Type B pancreatic cell (in vitro differentiated cells): ENCODE results near the gene JRKL. TPM values are rescaled to one million over a fixed set of nuclear protein-coding genes. Genes with fewer than 3 reads are reported as not detected.
A peak's percentile ranks its signal among the peaks of the same experiment; 100 is the strongest.

ENCODE experiments used
- DNase-seq: peaks from one replicate; pipeline ENCODE4 v3.0.0; 2021; ENCODE audit warnings: mixed read lengths; ENCODE audit not compliant: unreplicated experiment; ENCODE audit errors: extremely low spot score
- H3K27ac Mint-ChIP-seq: 2 replicates; pipeline ENCODE4 v1.8.0; 2021; ENCODE audit warnings: mild to moderate bottlenecking, mixed read lengths
- H3K27me3 Mint-ChIP-seq: 2 replicates; pipeline ENCODE4 v1.8.0; 2021; ENCODE audit warnings: mixed read lengths
- H3K36me3 Mint-ChIP-seq: 2 replicates; pipeline ENCODE4 v1.8.0; 2021; ENCODE audit warnings: mixed read lengths
- H3K4me1 Mint-ChIP-seq: one replicate; pipeline ENCODE4 v1.8.0; 2021; ENCODE audit warnings: mixed read lengths; ENCODE audit not compliant: unreplicated experiment
- H3K4me3 Mint-ChIP-seq: 2 replicates; pipeline ENCODE4 v1.8.0; 2021; ENCODE audit warnings: mild to moderate bottlenecking, mixed read lengths
- H3K9me3 Mint-ChIP-seq: 2 replicates; pipeline ENCODE4 v1.8.0; 2021; ENCODE audit warnings: mixed read lengths
- total RNA-seq: library from RNA; stranded (reverse); gene quantifications from 2 replicates; pipeline ENCODE4 v1.2.1, GENCODE V29; 2021; ENCODE audit warnings: low replicate concordance
- TF ChIP-seq, protein P1 (sequence below): fragments of 200-600 bp; sonication (generic); conservative IDR thresholded peaks from 2 replicates; pipeline ENCODE4 v1.5.0; 2021; ENCODE audit warnings: antibody characterized with exemption, mild to moderate bottlenecking

JRKL gene
- total RNA-seq, 1 donor from 2014 or later, result 11.5 TPM

DNA sequence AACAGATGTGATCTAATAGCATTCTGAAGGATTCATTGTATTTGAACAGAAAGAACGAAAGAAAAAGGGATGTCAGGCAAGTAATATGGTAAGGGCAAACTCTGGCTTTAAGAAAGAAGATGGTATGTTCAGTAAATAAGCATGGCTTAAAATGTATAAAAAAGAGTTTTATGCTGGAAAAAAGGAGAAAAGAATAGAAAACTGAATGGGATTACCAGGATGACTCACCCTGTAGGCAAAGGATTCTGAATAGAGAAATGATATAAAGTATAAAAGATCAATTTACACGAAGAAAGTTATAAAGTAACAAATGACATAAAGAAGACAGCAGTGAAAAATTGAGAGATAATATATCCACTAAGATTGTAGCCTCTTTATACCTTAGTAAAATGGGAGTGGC is 4.6 kb upstream of the JRKL start:
- Mint-ChIP-seq H3K36me3 (peaks cover 23% of the 10 kb centered on the region), H3K27ac (no peak overlapping the region), H3K4me3 (no peak overlapping the region), H3K27me3 (no peaks in the 10 kb centered on the region), H3K9me3 (peaks cover under 1% of the 10 kb centered on the region), H3K4me1 (peaks cover 7% of the 10 kb centered on the region)
- TF ChIP-seq, protein P1, sequence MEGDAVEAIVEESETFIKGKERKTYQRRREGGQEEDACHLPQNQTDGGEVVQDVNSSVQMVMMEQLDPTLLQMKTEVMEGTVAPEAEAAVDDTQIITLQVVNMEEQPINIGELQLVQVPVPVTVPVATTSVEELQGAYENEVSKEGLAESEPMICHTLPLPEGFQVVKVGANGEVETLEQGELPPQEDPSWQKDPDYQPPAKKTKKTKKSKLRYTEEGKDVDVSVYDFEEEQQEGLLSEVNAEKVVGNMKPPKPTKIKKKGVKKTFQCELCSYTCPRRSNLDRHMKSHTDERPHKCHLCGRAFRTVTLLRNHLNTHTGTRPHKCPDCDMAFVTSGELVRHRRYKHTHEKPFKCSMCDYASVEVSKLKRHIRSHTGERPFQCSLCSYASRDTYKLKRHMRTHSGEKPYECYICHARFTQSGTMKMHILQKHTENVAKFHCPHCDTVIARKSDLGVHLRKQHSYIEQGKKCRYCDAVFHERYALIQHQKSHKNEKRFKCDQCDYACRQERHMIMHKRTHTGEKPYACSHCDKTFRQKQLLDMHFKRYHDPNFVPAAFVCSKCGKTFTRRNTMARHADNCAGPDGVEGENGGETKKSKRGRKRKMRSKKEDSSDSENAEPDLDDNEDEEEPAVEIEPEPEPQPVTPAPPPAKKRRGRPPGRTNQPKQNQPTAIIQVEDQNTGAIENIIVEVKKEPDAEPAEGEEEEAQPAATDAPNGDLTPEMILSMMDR, result no peak
- no peak for DNase-seq

DNA sequence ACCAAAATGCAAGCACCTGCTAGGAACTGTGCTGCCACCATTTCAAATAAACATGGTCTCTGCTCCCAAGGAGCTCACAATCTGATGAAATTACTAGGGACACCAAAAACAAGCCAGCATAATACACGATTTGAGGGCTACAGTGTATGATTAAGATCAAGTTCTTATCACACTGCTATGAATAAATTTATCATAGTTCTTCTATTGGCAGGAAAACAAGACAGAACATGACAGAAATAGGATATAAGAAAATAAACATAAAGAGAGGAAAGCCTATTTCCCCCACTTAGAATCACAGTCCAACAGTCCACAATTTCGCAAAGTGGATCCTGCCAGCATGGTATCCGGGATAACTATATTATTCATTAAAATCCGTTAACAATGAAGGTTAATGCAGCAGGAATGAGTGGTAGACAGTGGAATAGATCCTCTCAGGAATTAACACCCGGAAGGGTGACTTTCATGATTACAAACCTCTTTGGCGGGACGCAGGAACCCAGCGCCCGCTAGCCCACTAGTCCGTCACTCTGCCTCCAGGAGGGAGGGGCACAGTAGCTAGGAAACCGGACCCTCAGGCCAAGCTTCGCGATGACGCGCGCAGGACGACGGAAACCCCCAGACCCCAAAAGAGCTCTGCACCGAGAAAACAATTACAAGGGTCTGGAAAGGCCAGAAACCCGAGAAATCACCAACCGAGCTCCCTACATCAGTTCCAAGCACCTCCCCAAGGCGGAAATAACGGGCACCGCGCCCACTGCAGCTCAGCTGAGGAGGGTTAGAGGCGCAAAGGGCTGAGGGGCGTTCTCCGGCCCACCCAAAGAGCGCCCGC is 708 bp upstream of the JRKL start:
- Mint-ChIP-seq H3K27me3 (no peaks in the 10 kb centered on the region), H3K27ac (peak overlapping the region; percentile 94), H3K4me3 (peak overlapping the region; percentile 91), H3K4me1 (peaks cover 24% of the 10 kb centered on the region), H3K36me3 (peaks cover 30% of the 10 kb centered on the region), H3K9me3 (peaks cover 12% of the 10 kb centered on the region)
- no peak for DNase-seq
- TF ChIP-seq, protein P1, result no peak

DNA sequence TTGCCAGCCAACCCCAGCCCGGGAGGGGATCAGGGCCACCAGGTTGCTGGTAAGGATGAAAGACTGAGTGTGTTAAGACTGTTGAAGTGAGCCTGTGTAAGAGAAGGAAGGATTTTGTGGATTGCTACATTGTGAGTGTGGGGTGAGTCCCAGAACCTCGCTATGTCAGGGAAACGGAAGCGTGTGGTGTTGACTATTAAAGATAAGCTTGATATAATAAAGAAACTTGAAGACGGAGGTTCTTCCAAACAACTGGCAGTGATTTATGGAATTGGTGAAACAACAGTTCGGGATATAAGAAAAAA is 627 bp downstream of the JRKL start:
- DNase-seq, result no peak
- peak overlapping the region; percentile 94 for H3K27ac Mint-ChIP-seq
- peak overlapping the region; percentile 91 for H3K4me3 Mint-ChIP-seq
- TF ChIP-seq, protein P1, result no peak
- peaks cover 12% of the 10 kb centered on the region for H3K9me3 Mint-ChIP-seq
- no peaks in the 10 kb centered on the region for H3K27me3 Mint-ChIP-seq
- H3K36me3 Mint-ChIP-seq, result peaks cover 23% of the 10 kb centered on the region
- H3K4me1 Mint-ChIP-seq, result peaks cover 24% of the 10 kb centered on the region

DNA sequence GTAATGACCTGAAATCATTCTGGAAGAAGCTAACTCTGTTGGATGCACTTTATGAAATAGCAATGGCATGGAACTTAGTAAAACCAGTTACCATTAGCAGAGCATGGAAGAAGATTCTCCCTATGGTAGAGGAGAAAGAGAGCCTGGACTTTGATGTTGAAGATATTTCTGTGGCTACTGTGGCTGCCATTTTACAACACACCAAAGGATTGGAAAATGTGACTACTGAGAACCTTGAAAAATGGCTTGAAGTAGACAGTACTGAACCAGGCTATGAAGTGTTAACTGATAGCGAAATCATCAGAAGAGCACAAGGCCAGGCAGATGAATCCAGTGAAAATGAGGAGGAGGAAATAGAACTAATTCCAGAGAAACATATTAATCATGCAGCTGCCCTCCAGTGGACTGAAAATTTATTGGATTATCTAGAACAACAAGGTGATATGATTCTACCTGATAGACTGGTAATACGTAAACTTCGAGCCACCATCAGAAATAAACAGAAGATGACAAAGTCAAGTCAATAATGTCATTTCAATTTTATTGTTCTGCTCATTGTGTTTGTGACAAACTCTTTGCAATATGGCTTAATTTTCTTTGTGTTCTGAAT is 2.0 kb downstream of the JRKL start:
- DNase-seq, result no peak
- Mint-ChIP-seq H3K4me1 (peaks cover 24% of the 10 kb centered on the region), H3K4me3 (peak overlapping the region; percentile 72), H3K27me3 (no peaks in the 10 kb centered on the region), H3K36me3 (peaks cover 22% of the 10 kb centered on the region), H3K9me3 (peaks cover 12% of the 10 kb centered on the region), H3K27ac (no peak overlapping the region)
- TF ChIP-seq, protein P1, result no peak

DNA sequence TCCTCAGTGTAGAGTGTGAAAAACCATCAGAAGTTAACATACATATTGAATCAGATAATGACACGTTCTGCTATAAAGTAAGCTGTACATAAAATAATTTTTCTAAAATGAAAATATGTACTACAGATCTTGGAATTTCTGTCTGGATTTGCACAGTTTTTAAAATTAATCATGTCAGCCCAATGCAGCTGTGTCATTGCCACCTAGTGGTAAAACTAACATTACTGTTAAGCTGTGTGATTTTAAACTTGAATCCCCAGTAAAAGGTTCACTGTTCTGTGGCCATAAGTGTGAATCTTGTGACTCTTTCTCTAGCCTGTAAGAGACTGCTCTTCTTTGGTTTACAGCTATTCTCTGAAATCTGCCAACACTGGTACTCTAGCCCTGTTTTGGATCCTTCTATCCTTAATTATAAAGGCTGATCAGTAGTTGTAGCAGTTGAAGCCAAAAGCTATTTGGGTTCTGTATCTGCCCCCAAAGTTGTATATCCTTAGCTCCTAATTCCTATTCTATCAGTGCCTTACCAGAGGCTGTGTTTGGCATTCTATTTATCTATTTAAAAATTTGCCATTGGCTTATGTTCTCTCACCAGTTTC is 4.0 kb downstream of the JRKL start:
- TF ChIP-seq, protein P1, result peak; percentile 86
- Mint-ChIP-seq H3K36me3 (peaks cover 22% of the 10 kb centered on the region), H3K27me3 (no peaks in the 10 kb centered on the region), H3K4me3 (no peak overlapping the region), H3K4me1 (peaks cover 17% of the 10 kb centered on the region), H3K9me3 (peaks cover 12% of the 10 kb centered on the region), H3K27ac (no peak overlapping the region)
- DNase-seq, result no peak
